ENCODE data around the gene PTPRO. TPM values are rescaled to one million over a fixed set of nuclear protein-coding genes. Genes with fewer than 3 reads are reported as not detected.

PTPRO gene
- polyA plus RNA-seq, 1 of the 3 experiments (the other 2 are of a cell fraction), result 1.4 TPM

DNA sequence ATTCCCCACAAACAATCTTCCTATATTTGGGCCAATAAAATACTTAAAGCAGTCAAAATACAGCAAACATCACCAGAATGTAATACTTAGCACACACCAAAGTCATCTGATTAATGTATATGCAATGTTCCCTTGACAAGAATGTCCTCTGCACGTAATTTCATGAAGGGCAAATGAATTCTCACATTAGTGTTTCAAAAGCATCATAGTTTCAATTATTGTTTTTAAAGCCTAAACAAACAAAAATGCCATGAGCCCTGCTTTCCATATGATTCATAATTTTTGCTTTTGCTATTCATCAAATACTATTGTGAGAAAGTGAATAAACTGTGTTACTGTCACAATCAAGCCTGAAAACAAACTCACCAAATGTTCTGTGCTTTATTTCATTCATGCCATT lies 310.9 kb downstream of the PTPRO start:
- Histone ChIP-seq H3K9me3 (no peaks in the 10 kb centered on the region), H3K27ac (ENCODE audit: low read depth in 2 of 2, low read length in 1 of 2) (peak overlapping the region in 1 of 2 experiments; percentile 100; a peak in 2 of 4 replicates), H3K4me2 (no peak overlapping the region), H2AFZ (ENCODE audit: low read depth) (no peak overlapping the region), H4K20me1 (ENCODE audit: insufficient read depth) (no peaks in the 10 kb centered on the region), H3F3A (replicated peaks; ENCODE audit: insufficient read depth) (peaks cover 73% of the 10 kb centered on the region), H3K36me3 (replicated peaks in 1 of 2; ENCODE audit: control insufficient read depth in 1 of 2, insufficient read depth in 2 of 2, low read length in 1 of 2) (no peaks in the 10 kb centered on the region), H3K9me2 (no peaks in the 10 kb centered on the region), H3K27me3 (ENCODE audit: insufficient read depth) (no peaks in the 10 kb centered on the region), H3K4me3 (ENCODE audit: low read depth in 2 of 2, low read length in 1 of 2) (no peak overlapping the region), H3K79me2 (ENCODE audit: insufficient read depth) (no peaks in the 10 kb centered on the region), H3K4me1 (ENCODE audit: control insufficient read depth in 1 of 2, insufficient read depth in 2 of 2, low read depth in 1 of 2, low read length in 1 of 2) (peaks cover 7 to 65% of the 10 kb centered on the region in 2 experiments), H3K9ac (no peak overlapping the region)
- WGBS (ENCODE audit: low lambda C conversion rate), result 88% methylated on average over 1 of the region's 1 CpG
- TF ChIP-seq FOXJ3 (CRISPR knock-in tag; IDR thresholded peaks at IDR 0.05) (no peak), EP300 (IDR thresholded peaks at IDR 0.05; ENCODE audit: borderline replicate concordance in 1 of 2, low read depth in 1 of 2, low read length in 1 of 2) (no peak), JUND (IDR thresholded peaks at IDR 0.05) (no peak), FOXM1 (IDR thresholded peaks at IDR 0.05; ENCODE audit: low read depth) (no peak), NFIC (IDR thresholded peaks at IDR 0.05; ENCODE audit: borderline replicate concordance) (no peak), MXI1 (IDR thresholded peaks at IDR 0.05; ENCODE audit: low read depth, low read length) (no peak), MEF2A (IDR thresholded peaks at IDR 0.05; ENCODE audit: borderline replicate concordance, low read depth) (no peak), RXRA (IDR thresholded peaks at IDR 0.05; ENCODE audit: borderline replicate concordance, low read depth) (no peak), MAX (IDR thresholded peaks at IDR 0.05; ENCODE audit: low read depth) (no peak)
- ChIA-PET POLR2A (no interaction called here), CTCF (interaction anchor here (0.9 kb wide), 1 partner anchor 10 kb away, joined by 4 read pairs; no protein-coding TSS in a partner anchor)
- no peak for DNase-seq

- H3F3A ChIP-seq (replicated peaks; ENCODE audit: insufficient read depth), result peaks cover 73% of the 10 kb centered on the region
- no peaks in the 10 kb centered on the region for H3K9me3 ChIP-seq
- TF ChIP-seq FOSL2 (IDR thresholded peaks at IDR 0.05; ENCODE audit: borderline replicate concordance, low read depth) (no peak; the same call in 1 of the 2 replicates), CHD2 (IDR thresholded peaks at IDR 0.05; ENCODE audit: low read length, partially characterized antibody) (no peak), YY1 (IDR thresholded peaks at IDR 0.05; ENCODE audit: low read depth) (no peak), TCF12 (IDR thresholded peaks at IDR 0.05) (peak; percentile 46; the same call in 1 of the 2 replicates), JUND (IDR thresholded peaks at IDR 0.05) (peak; percentile 21)
- H3K36me3 ChIP-seq (replicated peaks in 1 of 2; ENCODE audit: control insufficient read depth in 1 of 2, insufficient read depth in 2 of 2, low read length in 1 of 2), result no peaks in the 10 kb centered on the region
- ChIA-PET CTCF (interaction anchor here (0.9 to 2.0 kb wide), 2 partner anchors 9 to 28 kb away, joined by 4 to 5 read pairs; no protein-coding TSS in a partner anchor), POLR2A (no interaction called here)
- H3K27ac ChIP-seq (ENCODE audit: low read depth in 2 of 2, low read length in 1 of 2), result peak overlapping the region in 1 of 2 experiments; percentile 100; a peak in 2 of 4 replicates
- 81% methylated on average over 4 of the region's 4 CpGs for WGBS (ENCODE audit: low lambda C conversion rate)
- H3K9ac ChIP-seq, result no peak overlapping the region; the same call in 1 of the 2 replicates
- no peak overlapping the region for H2AFZ ChIP-seq (ENCODE audit: low read depth)
- DNase-seq, result no peak
- H3K4me1 ChIP-seq (ENCODE audit: control insufficient read depth in 1 of 2, insufficient read depth in 2 of 2, low read depth in 1 of 2, low read length in 1 of 2), result peaks cover 7 to 66% of the 10 kb centered on the region in 2 experiments
- no peaks in the 10 kb centered on the region for H4K20me1 ChIP-seq (ENCODE audit: insufficient read depth)
- H3K4me3 ChIP-seq (ENCODE audit: low read depth in 2 of 2, low read length in 1 of 2), result no peak overlapping the region
- no peaks in the 10 kb centered on the region for H3K27me3 ChIP-seq (ENCODE audit: insufficient read depth)
- no peaks in the 10 kb centered on the region for H3K9me2 ChIP-seq
- peak overlapping the region; percentile 45; the same call in 1 of the 2 replicates for H3K4me2 ChIP-seq
- no peaks in the 10 kb centered on the region for H3K79me2 ChIP-seq (ENCODE audit: insufficient read depth)
These were observed 311.8 kb downstream of the PTPRO start for GRCh38 chr12:15634010-15634683.

Measured in SK-N-SH (cell line).